CD4-positive, alpha-beta T cell treated with Interleukin-1 beta for 1 hour (primary cell): ENCODE measurements around the gene SH3BP4.

Experiments used
- DNase-seq, 2 donors: peaks; one replicate each; pipeline ENCODE4 v3.0.0-alpha.2; 2020 to 2022

Gene SH3BP4

GRCh38 chr2:234951664-234952269 is at the start of gene SH3BP4:
Gene SH3BP4, plus strand, starts transcription at chr2:234952017. Its CDS starts 82,986 bp downstream, at chr2:235035003.
- DNase-seq: peak; percentile 4 to 50

GRCh38 chr2:234904785-234905184 is 47.0 kb upstream of the SH3BP4 start:
- DNase-seq: no peak

- DNase-seq: no peak
Measured at GRCh38 chr2:234905547-234906265, 46.1 kb upstream of the SH3BP4 start.

- no peak for DNase-seq
Measured at GRCh38 chr2:234910186-234910679, 41.6 kb upstream of the SH3BP4 start.

- no peak for DNase-seq
Measured at GRCh38 chr2:234911271-234911670, 40.5 kb upstream of the SH3BP4 start.

GRCh38 chr2:234912437-234912836 is 39.4 kb upstream of the SH3BP4 start:
- DNase-seq: no peak

GRCh38 chr2:234913208-234913626 is 38.6 kb upstream of the SH3BP4 start:
- no peak for DNase-seq

- DNase-seq: no peak
Measured at GRCh38 chr2:234914371-234915154, 37.3 kb upstream of the SH3BP4 start.

GRCh38 chr2:234916674-234917073 is 35.1 kb upstream of the SH3BP4 start:
- no peak for DNase-seq

- no peak for DNase-seq
Measured at GRCh38 chr2:234917211-234917975, 34.4 kb upstream of the SH3BP4 start.

GRCh38 chr2:234919711-234920110 is 32.1 kb upstream of the SH3BP4 start:
- DNase-seq: no peak

GRCh38 chr2:234920836-234921235 is 31.0 kb upstream of the SH3BP4 start:
- DNase-seq: no peak

- DNase-seq: no peak
Measured at GRCh38 chr2:234929002-234929401, 22.8 kb upstream of the SH3BP4 start.

- DNase-seq: no peak
Measured at GRCh38 chr2:234930397-234930796, 21.4 kb upstream of the SH3BP4 start.

- no peak for DNase-seq
Measured at GRCh38 chr2:234931371-234931770, 20.4 kb upstream of the SH3BP4 start.

GRCh38 chr2:234932591-234933168 is 19.1 kb upstream of the SH3BP4 start:
- DNase-seq: no peak

GRCh38 chr2:234935311-234935710 is 16.5 kb upstream of the SH3BP4 start:
- no peak for DNase-seq

- no peak for DNase-seq
Measured at GRCh38 chr2:234939576-234939975, 12.2 kb upstream of the SH3BP4 start.

GRCh38 chr2:234939996-234940395 is 11.8 kb upstream of the SH3BP4 start:
- no peak for DNase-seq

- no peak for DNase-seq
Measured at GRCh38 chr2:234940527-234940926, 11.3 kb upstream of the SH3BP4 start.

GRCh38 chr2:234945339-234945873 is 6.4 kb upstream of the SH3BP4 start:
- DNase-seq: no peak

- no peak for DNase-seq
Measured at GRCh38 chr2:234947556-234947955, 4.3 kb upstream of the SH3BP4 start.
